GM21529 (cell line): ENCODE measurements around the gene LIPE.

Source experiments
- ATAC-seq: cut with Tn5 transposase; IDR thresholded peaks from one replicate; pipeline ENCODE4 v1.9.1; 2021; ENCODE audit not compliant: unreplicated experiment

LIPE gene

DNA sequence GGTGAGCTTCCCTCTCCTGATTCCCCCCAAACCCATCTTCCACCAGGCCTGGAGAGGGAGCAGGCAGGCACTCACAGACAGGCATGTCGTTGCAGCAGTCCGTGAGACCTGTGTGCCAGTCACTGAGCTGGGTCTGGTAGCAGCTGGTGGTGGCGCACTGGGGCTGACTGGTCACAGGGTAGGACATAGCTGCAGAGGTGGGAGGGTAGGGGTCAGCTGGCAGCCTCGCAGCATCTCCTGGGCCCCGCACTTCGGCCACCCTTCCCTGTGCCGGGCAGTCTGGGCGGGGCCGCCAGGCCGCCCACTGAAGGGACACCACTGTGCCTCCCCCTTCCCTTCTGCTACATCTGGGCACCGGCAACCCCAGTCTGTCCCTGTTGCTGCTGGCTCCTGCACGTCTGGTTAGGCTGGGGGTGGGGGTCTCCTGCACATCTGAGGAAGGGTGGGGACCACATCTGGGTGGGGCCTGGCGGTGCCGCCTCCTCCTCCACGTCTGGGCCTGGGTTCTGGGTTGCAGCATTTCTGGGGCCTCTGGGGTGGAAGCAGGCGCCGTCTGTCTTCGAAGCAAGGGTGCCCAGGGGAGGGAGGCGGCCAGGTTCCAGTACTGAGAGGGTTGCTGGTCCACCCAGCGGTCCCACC is 38.2 kb downstream of the LIPE start:
- ATAC-seq = no peak

DNA sequence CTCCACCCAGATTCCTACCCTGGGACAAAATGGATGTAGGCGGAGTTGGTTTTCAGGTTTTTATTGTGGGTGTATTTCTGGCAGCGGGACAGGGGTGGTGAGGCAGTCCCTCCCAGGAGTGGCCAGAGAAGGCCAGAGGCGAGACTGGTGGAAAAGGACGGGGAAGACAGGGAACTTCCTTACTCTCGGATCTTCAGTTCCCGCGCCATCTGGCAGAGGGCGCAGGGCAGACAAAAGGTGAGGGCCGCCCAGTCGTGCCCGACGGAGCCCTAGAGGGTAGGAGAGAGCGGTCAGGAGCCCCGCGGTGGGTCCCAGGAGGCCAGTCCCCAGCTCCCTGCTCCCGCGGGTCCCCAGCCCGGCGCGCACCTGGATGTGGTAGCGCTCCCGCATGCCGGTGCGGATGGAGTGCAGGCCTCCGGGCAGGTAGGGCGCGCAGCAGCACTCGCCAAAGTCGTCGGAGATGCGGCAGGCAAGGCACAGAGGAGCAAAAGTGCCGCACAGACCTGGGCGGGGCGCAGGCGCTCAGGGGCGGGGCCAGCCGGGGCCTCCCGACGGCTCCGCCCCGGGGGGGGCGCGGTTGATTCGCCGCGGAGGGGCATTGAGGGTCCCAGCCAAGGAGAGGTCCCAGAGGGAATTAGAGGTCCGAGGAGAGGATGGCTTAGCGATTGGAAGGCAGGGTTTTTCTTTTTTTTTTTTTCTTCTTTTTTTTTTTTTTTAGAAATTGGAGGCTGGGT is 40.0 kb downstream of the LIPE start:
- peak; percentile 49 for ATAC-seq

DNA sequence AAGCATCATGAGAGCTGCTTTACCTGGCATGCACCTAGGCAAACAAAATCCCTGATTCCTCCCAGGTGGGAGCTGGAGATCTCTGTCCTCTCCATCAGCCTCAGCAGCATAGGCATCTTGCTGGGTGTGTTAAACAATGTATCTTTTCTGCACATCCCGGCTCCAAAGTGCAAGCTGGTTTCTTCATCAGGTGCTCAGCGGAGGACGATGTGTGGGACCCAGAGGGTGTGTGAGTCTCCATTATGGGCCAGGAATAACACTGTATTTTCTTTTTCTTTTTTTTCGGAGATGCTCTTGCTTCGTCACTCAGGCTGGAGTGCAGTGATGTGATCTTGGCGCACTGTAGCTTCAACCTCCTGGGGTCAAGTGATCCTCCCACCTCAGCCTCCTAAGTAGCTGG is 47.0 kb downstream of the LIPE start:
- no peak for ATAC-seq

DNA sequence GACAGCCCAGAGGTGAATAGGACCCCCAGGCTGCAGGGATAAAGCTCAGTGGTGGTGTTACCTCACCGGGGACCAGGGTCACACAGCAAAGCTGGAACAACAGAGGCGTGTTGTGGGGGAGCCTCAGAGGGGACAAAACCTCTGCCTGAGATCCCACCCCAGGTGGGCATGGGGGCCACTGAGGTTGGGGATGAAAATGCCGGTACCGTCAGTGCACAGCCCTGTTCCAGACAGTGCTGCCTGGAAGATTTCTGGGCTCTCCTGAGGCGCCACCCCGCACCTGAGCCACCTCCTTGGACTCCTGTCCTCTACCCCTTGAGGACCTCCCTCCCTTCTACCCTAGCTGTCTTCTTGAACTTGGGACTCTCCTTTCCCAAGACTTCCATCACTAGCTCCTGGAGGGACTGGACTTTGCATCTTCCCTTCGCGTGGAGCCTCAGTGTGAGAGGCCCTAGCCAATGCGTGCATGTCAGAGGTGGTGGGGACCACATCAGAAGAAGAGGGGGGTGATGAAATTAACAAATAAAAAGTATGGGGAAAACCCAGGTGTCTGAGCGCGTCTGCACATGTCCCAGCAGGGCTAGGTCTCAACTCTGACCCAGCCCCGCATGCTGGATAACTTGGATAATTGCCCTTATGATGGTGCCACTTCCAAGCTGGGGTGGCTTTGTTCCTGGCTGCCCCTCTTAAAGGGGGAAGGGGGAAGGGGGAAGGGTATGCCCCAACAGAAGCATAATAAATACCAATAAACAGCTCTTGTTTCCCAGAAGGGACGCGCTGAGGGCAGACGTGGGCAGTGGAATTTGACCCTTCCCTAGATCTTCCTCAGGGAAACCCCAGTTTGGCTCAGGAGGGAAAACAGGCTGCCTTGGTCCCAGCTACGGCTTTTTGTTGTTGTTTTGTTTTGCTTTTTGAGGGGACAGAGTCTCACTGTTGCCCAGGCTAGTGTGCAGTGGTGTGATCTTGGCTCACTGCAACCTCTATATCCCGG is 48.7 kb downstream of the LIPE start:
- ATAC-seq = no peak

DNA sequence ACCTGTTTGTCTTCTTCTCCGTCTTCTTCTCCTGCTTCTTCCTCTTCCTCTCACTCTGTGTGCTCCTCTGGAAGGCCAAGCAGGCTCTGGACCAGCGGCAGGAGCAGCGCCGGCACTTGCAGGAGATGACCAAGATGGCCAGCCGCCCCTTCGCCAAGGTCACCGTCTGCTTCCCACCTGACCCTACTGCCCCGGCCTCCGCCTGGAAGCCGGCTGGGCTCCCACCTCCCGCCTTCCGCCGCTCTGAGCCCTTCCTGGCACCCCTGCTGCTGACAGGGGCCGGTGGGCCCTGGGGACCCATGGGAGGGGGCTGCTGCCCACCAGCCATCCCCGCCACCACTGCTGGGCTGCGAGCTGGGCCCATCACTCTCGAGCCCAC is 51.0 kb downstream of the LIPE start:
- ATAC-seq = no peak

DNA sequence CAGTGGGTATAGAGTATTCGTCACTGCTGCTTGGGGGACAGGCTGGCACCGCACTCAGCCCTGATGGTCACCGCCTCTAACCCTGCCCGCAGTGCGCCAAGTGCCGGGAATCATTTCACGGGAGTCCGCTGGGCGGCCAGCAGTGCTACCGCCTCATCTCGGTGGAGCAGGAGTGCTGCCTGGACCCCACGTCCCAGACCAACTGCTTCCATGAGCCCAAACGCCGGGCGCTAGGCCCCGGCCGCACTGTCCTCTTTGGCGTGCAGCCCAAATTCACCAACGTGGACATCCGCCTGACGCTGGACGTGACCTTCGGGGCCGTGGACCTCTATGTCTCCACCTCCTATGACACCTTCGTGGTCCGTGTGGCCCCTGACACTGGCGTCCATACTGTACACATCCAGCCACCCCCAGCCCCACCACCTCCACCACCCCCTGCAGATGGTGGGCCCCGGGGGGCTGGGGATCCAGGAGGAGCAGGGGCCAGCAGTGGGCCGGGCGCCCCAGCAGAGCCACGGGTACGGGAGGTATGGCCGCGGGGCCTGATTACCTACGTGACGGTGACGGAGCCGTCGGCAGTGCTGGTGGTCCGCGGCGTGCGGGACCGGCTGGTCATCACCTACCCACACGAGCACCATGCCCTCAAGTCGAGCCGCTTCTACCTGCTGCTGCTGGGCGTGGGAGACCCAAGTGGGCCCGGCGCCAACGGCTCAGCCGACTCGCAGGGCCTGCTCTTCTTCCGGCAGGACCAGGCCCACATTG is 51.6 kb downstream of the LIPE start:
- ATAC-seq = no peak

DNA sequence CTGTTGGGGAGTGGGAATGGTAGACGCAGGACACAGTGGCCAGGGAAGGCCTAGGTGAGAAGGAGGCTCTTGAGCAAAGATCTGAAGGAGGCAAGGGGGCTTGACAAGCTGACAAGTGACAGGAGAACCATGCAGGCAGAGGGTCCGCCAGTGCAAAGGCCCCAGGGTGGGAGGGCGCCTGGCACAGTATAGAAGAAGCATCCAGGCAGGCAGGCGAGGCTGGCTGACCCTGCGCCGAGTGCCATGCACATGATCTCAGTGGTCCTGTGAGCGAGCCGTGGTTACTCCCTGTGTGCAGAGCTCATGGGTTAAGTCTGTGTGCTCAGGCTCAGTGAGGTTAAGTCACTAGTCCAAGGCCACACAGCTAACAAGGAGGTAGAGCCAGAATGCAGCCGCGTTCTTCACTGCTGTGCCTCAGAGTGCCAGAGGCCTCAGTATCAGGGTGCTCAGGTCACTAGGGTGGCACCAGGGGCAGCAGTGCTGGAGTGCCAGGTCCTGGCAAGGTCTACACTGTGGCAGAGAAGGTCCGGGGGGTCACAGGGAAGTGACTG is 52.3 kb downstream of the LIPE start:
- ATAC-seq = no peak

DNA sequence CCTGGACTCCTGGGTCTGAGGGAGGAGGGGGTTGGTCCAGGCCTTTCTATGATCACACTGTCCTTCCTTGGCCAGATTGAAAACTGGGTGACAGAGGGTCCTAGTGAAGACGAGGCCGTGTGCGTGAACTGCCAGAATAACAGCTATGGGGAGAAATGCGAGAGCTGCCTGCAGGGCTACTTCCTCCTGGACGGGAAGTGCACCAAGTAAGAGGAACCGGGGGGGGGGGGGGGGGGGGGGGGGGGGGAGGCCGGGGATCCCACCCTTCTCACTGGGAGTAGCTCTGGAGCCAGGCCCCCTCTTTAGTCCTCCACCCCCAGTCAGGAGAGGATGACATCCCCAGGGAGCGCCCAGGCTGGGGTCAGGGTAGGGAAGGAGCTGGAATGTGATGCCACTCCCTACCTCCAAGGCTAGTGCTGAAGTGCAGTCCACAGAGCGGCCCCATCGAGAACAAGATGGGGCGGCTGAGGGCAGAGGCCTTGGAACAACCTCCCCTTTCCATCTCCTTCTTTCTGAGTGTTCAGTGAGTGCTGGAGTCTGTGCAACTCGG is 56.5 kb downstream of the LIPE start:
- ATAC-seq = no peak

DNA sequence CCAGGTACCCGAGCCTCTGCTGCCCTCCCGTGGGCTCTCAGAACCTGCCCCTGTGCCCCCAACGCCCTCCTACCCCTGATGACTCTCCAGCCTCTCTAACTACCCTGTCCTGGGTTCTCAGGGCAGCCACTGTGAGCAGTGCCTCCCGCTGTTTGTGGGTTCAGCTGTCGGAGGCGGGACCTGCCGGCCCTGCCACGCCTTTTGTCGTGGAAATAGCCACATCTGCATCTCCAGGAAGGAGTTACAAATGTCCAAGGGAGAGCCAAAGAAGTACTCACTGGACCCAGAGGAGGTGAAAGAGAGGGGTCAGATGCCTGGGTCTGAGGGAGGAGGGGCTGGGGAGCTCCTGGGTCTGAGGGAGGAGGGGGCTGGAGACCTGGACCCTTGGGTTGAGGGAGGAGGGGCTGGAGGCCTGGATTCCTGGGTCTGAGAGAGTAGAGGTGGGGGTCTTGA is 57.1 kb downstream of the LIPE start:
- no peak for ATAC-seq

DNA sequence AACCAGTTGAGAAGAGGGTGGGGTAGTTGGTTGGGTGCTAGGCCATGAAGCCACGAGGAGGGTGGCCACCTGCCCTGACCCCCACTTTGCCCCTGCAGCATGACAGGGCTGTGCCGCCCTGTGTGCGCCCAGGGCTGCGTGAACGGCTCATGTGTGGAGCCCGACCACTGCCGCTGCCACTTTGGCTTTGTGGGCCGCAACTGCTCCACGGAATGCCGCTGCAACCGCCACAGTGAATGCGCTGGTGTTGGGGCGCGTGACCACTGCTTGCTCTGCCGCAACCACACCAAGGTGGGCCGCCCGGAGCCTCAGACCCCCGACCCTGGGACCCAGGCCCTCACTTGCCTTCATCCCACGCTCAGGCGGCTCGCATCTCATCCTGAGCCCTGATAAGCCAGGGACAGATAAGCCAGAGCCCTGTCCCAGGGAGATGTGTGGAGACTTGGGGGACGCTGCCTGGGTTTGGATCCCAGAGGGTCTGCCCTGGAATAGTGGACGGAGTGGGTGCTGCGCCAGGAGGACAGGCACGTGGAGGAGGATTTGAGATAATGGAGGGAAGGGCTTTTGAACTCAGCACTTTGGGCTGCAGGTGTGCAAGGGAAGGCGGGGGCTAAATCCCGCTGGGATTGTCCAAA is 57.6 kb downstream of the LIPE start:
- ATAC-seq = no peak

DNA sequence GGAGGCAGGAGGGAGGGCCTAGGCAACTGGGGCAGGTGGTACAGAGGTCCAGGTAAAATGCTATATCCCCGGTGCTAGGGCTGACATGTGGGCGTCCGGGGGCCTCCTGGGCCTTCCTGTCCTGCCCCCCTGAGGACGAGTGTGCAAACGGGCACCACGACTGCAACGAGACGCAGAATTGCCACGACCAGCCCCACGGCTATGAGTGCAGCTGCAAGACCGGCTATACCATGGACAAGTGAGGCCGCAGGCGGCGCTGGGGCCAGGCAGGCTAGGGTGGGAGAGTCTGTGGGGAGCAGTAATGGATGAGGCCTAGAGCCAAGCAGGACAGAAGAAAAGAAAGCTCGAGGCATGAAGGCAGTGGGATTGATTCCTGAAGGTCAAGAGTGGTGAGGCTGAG is 58.4 kb downstream of the LIPE start:
- ATAC-seq = no peak

DNA sequence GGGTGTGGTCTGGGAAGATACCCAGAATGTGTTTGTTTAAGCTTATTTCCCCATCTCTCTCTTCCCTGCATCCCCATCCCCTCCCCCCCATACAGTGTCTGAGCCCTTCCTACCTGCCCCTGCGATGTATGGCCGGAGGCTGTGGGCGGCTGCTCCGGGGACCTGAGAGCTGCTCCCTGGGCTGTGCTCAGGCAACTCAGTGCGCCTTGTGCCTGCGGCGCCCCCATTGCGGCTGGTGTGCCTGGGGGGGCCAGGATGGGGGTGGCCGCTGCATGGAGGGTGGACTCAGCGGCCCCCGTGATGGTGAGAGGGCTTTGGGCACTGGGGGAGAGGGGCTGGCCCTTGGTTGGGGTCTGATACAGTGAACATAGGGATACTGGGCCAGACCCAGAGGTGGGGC is 58.8 kb downstream of the LIPE start:
- no peak for ATAC-seq

DNA sequence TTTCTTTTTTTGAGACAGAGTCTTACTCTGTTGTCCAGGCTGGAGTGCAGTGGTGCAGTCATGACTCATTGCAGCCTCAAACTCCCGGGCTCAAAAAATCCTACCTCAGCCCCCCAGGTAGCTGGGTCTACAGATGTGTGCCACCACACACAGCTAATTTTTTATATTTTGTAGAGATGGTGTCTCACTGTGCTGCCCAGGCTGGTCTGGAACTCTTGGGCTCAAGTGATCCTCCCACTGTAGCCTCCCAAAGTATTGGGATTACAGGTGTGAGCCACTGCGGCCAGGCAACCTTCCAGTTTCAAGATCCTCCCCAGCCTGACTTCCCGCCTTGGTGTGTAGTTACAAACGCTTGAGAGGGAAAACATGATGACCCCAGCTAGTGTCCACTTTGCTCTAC is 59.3 kb downstream of the LIPE start:
- no peak for ATAC-seq

DNA sequence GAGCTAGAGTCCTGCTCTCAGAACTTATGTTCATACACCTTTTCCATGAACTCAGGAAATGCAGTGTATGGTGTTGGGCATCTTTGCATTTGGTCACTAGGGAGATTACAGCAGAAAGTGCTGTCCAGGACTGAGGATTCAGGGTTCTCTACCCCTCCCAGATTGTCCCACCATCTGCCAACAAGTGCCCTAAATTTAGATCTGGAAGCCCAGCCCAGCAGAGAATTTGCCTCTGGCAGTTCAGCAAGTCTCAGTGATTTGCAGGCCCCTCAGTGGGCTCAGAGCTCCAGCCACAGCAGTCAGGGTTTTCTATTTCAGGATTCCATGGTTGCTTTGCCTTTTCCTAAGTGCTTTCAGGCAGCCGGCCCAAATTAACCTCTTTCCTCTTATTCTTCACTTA is 60.5 kb downstream of the LIPE start:
- ATAC-seq = no peak

DNA sequence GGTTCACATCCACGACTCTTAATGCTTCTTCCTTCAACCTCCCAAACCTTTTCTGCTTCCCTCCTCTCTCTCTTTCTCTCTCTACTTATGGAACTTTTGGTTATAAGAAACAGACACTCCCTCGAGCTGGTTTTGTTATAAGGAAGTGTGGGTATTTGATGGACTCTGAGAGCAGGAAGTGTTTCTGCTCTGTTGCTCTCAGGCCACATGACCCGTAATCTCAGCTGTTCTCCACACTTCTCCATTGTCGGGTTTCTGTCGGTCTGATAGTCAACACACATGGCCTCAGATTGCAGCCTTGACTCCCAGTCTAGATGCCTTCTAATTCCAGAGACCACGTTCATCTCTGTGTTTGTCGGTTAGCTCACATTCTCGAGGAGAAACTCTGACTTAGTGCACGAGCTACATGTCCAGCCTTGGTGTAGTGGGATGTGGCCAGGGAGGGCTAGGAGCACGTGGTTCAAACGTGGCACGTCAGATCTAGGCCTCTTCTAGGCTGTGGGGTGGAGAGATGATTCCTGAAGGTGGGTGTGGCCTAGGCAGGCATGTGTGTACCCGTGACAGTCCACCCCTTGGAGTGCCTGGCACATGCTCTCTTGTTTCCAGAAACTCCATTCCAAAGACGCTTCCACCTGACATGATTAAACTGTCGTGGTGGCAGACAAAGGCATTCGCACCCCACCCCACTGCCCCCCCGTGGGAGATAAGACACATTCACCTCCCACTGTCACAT is 63.4 kb downstream of the LIPE start:
- no peak for ATAC-seq

DNA sequence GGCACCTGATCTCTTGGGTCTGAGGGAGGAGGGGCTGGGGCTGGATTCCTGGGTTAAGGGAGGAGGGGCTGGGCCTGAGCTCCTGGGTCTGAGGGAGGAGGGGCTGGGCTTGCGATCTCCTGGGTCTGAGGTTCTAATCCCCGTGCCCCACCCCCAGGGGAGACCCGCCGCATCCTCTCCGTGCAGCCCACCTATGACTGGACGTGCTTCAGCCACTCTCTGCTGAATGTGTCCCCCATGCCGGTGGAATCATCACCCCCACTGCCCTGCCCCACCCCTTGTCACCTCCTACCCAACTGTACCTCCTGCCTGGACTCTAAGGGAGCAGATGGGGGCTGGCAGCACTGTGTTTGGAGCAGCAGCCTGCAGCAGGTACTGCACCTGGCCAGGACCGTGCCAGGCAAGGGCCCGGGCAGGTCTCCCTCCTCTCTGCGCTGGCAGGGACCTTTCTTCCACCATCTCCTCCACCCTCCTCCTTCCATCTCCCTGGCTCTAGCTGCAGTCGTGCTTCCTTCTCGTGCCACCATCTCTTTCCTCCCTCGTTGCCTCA is 64.2 kb downstream of the LIPE start:
- ATAC-seq = no peak

DNA sequence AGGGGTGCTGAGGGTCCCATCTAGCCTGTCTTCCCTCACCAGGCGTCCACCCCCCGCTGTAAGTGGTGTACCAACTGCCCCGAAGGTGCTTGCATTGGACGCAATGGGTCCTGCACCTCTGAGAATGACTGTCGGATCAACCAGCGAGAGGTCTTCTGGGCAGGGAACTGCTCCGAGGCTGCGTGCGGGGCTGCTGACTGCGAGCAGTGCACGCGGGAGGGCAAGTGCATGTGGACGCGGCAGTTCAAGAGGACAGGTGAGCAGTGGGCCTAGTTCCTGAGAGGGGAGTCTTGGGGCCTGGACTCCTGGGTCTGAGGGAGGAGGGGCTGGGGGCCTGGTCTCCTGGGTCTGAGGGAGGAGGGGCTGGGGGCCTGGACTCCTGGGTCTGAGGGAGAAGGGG is 64.8 kb downstream of the LIPE start:
- no peak for ATAC-seq

DNA sequence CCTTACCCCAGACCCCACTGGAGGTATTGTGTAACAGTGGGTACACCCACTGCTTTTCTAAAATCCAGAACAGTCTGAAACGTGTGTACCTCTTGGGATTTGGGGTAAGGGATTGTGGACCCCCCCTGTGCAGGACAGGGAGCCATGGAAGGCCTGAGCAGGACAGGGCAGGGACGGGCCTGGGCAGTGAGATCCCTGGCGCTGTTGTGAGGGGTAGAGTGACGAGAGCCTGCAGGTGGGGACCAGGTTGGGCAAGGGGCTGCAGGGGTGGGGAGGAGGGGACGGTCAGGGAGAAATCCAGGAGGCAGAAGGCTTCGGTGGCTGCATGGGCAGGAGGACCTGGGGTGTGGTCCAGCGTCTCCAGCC is 65.7 kb downstream of the LIPE start:
- ATAC-seq = no peak
